Activated T-cell treated with anti-CD3 and anti-CD28 coated beads for 48 hours (primary cell): Measurements from ENCODE around the gene SIM1.

Source experiments
- DNase-seq: peaks from one replicate; pipeline ENCODE4 v3.0.0-alpha.2; 2020; ENCODE audit warnings: low read depth

The SIM1 gene

DNA sequence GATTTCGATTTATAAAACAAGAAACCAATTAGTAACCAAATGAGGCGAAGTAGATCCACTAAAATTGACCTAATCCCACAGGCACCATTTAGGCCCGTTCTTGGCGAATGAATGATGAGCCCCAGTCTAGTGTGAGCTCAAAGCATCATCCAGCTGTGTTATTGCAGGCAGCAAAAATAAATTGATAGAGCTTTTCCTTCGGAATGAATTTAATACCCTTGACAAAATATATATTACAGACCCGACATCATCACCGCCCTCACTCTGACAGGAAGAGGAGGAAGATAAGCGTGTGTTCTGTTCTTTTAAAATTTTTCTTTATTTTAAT, 7.8 kb downstream of the SIM1 start:
- no peak for DNase-seq

DNA sequence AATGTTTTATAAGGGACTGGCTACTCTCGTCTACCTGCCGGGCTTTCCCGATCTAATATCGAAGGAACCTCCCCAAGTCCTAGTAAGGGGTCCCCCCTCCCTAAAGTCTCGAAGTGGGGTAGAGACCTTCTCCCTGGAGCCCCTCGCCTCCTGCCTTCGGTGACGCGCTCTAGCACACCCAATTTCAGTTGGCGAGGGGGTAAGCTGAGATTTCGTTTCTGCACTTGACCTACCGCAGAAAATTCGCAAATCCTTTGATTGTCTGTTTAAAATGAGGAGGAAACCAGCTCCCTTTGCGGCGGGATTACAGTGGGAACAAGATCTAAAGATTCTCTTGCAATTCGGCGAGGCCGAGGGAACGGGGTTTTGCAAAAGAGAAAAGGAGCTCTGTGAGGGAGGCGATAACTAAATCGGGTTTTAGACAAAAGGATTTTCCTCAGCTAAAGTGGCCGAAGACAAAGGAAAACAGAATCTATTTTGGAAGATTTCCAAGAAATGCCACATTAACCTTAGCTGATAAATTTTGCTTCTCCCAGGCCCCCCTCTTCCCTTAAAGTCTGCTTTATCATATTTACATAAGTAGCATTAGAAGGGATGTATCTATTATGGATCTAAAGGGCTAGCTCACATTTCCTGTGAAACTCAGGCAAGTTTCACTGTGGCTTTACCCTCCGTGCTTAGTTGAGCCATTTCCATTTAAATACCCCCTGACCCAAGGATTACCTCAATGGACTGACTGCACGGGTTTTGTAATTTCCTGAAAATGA, 8.4 kb downstream of the SIM1 start:
- no peak for DNase-seq

DNA sequence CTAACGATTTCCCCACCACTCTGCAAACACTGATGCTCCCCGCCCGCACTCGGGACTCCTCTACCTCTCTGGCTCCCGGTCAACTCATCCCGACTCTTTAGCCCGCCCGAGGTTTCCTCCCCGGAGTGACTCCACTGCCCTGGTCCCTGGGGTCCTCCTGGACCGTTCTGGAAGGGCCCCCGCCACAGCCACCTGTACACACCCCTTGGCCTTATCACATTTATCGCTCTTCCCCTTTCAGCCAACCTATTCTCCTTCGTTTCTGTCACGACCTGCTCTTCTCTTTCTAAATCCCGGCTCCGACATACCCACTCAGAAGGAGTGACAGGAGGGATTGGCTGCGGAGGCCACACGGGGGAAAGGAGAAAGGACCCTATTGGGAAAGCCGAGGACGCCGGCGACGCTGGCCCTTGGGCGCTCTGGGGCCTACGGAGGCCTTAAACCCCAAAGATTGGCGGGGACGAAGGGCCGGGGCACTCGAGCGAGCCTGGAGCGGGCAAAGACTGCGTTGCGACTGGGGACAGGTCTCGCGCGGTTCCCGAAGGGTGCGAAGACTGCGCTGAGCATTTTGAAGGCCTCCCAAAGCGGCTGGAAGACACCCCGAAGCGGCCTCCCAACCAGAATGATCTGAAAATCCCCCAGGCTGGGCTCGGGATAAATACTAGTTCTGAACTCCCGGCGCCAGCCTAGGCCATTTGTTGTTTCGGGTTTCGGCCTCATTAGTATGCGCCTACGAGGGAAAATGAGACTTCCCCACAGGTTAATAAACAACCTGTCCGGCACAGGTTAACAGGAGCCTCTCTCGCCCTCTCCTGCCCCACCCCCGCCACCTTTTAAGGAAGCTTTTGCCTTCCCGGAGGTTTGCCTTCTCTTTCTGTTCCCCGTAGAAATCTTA, 9.2 kb downstream of the SIM1 start:
- DNase-seq = no peak

DNA sequence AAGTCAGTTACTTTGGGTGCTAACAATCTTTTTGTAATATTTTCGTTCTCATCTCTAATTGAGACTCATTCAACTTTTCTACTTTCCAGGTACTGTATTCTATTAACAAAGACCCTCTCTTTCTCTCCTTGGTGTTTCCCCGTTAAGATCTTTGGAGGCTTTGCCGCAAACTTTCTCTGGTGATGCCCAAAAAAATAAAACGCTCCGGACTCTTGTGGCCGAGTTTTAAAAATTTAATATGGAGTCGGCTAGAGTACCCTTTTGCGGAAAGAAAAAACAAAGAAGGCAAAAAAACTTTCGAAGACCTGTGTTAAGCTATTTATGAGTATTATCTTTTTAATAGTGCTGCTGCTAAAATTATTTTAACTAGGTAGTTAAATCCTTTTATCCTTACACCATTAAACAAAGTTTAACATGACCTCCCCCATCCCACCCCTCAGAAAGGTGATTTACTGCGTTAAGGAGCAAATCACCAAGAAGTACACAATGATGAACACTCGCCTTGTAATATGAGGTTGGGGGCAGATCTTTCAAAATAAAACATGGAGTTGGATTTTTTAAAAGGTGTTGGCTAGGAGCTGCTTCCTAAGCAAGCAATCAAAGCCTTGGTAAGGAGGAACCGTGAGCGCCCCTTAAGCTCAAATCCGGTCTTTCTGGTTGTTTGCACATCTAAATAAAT, 10.0 kb downstream of the SIM1 start:
- DNase-seq = no peak

DNA sequence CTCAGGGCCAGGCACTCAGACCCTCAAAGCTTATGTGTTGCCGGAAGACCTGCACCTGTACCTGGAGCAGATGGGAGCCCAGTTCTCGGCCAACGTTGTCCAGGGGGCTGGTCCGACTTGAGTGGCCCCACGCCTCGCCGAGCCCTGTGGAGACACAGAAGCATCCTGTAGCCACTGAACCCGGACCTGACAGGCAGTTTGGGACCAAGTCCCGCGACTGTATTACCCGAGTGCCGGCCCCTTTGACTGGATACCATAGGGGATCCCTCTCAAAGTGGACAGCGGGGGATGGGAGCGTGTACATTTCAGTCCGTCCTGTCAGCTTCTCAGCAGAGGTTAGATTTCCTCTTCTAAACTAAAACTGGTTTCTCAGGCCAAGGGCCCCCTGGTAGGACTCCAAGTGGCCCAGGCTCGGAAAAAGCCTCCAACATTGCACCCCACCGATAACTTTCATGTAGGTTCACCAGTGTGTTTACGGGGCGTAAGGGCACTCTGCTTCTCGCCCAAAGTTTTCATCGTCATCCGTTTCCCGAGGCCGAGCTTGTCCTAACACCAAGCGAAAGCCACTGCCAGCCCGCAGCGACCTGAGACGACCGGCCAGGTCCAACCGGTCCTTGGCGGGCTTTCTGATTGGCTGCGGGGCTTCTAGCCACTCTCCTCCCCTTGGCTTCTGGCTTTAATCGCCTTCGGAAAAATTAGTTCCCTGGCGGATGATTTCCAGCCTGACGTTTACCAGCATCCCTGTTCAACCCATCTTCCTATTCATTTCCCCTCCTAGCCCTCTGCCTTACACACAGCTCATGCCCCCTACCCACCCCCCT, 10.8 kb downstream of the SIM1 start:
- no peak for DNase-seq

DNA sequence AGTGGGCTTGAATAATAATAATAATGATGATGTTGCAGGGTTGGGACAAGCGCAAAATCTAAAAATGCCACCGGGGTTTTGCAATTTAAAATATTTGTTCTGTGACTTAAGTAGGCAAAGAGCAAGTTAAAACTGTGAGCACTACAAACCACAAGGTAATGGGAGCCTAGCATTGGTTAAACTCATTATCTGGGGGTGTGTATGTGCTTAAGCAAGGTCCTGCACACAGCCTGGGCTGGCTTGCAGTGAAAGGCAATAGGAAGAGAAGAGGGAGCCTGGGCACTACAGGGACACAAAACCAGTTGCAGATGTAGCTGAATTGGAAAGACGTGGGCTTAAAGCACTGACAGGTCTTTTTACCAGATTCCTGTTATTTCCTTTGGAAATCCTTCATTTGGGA, 11.7 kb downstream of the SIM1 start:
- no peak for DNase-seq

DNA sequence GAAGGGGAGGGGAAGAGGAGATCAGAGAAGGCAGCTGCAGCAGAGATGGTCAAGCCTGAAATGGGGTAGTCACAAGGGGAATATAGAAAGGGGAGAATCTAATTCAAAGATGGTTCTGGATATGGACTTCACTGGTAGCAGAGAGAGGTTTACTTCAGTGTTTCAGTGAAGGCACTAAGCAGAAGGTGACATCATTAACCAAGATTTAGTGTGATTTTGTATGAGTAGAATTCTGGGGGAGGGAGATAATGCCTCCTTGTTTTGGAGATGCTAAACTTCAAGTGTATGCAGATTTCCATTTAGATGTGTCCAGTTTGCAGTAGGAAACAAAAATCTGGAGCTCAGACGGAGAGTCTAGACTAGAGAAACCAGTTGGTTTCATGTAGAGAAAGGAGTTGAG, 13.1 kb downstream of the SIM1 start:
- no peak for DNase-seq

DNA sequence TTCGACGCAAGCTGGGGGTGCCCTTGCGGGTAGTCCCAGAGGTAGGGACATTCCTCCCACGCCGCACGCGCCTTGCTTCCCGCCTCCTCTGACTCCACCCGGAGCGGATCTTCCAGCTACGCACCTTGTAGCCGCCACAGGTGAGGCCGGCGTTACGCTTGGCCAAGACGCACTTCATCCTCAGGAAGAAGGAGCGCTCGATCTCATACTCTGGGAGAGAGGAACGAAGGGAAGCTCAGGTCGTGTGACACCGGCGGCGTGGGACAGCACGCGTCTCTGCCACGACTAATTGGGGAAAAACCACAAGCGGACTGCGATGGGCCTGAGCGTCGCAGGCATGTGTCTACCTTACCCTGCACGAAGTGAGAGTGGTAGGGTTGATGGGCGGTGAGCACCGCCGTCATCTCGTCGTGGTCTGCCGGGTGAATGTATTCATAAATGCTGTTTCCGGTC, 15.5 kb downstream of the SIM1 start:
- DNase-seq = no peak

DNA sequence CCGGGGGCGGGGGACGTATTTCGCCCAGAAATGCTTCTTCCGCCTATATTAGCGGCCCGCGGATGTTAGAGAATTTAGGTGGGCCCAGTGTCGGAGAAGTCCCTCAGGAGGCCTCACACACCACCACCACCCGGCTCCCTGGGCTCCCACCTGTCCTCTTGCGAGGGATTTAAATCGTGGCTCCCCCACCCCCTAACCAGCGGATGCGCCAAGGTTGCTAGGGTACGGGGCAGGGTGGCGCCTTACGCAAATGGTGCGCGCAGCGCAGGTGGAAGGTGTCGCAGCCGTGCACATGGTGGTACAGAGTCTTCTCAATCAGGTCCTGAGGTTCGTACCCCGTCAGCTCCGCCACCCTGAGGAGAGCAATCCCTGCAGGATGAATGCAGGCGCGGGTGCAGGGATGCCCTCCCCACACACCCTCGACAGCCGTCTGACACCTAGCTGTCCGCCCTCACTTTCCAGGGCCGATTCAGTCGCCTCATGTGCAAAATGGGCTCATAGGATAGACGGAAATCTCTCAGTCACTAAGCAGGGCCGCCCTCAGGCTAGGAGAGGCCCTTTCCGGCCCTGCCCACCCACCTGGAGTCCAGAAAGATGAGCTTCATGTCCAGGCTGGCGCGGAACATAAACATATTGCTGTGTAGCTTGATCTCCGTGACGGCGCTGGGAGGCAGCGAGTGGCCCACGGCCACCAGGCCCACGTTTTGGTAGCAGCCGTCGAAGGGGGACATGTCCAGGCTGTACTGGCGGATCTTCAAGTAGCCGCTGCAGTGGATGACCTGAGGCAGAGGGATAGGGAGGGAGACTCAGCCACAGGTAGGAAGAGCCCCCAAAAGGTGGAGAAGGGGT, 16.6 kb downstream of the SIM1 start:
- no peak for DNase-seq

DNA sequence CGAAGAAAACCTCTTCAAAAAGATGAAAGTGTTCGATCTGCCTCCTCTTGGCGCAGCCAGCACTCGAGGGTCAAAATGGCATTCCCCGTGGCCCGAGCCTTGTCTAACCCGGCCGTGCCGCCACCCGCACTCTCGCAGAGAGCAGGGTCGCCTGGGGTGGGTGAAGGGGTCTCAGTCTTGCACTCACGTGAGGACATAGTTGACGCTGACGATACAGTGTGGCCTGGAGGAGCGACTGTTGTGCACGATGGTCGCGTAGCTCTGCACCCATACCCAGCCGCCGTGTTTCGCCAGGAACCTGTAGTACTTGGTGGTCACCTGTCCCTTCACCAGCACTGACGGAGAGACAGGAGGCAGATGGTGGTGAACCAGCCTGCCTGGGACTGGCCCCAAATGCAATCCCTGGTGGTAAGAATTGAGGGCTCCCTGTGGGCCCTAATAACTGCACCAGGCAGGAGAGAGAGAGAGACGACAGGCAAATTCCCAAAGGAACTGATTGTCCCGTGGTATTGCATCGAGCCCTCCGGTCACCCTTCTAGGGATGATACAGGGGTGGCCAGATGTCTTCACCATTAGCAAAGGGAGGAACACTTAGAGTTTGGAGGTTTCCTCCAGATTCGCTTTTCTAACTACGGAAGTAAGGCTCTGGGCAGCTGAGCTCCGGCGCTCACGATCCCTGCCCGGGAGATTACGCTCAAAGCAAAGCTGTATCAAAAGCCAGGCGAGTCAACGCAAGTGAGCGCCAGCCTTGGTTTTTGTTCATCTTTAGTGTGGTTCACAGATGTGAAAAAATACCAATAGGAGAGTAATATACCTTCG, 17.4 kb downstream of the SIM1 start:
- DNase-seq = no peak

DNA sequence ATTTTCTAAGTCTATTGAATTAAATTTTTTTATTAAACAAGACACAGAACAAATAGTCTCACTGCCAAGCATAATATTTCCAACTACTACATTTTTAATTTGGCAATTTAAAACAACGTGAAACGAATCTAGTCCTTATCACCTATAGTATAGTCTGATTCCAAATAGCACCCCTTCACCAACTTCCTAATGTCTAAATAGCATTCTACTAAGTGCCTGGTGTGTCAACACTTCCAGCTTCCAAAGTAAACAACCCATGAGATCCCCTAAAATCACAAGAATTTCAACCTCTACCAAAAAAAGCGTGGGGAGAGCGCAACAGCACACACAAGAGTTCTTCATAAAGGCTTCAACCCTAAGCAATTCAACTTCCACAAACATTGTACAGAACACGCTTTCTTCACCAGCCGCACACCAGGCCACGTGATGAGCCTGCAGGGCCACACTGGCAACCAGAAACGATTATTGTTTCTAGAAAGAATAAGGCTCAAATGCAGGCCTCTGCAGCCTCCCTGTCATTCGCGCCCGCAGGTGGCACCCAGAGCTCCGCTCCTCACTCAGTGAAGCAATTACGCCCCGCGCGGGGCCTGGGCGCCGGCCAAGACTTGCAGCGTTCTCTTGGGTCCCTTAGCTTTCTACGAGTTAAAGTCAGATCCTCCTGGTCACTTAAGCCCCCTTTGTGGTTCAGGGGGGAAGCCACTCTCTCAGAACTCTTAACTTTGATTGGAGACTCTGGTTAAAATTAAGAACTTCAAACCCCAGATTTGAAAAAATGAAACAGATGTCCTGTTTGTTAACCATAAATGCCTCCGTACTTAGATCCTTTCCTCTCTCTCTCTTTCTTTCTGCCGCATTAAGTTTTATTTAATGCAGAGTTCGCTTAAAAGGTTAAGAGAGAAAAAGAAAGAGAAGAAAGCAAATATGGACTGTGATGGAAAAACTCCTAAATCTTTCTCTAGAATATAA, 18.3 kb downstream of the SIM1 start:
- DNase-seq = no peak

DNA sequence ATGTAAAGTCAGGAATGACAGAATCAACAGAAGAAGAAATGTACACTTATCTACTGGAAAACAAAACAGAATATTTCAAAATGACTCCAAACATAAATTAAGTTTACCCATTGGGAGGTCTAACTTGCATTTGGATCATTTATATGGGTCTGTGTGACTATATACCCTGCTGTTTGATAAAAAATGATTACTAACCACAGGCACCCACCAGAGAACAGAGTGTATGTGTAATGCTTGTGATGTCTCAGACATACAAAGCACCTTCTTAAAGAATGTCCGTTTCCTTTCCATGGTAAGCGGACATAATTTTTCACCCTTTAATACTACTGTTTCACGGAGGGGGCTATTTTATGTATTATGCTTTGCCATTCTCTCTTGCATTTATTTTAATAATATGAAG, 19.2 kb downstream of the SIM1 start:
- DNase-seq = no peak

DNA sequence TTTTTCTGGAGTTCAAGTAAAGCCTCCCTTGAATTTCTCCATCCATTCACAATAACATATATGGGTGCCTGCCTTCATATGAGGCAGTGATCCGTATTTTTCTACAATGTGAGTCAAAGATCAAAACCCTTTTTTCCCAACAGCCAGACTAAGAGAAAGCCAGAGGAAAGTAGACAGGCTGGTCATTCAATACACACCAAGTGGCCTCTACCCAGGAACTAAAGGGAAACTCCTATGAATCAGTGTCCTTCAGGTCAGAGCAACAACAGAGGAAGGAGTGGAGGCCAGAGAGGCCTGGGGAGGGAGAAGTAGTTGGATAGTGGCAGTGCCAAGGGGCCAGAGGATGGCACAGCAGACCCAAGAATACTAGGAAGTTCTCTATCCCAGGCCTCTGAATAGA, 23.8 kb downstream of the SIM1 start:
- no peak for DNase-seq

DNA sequence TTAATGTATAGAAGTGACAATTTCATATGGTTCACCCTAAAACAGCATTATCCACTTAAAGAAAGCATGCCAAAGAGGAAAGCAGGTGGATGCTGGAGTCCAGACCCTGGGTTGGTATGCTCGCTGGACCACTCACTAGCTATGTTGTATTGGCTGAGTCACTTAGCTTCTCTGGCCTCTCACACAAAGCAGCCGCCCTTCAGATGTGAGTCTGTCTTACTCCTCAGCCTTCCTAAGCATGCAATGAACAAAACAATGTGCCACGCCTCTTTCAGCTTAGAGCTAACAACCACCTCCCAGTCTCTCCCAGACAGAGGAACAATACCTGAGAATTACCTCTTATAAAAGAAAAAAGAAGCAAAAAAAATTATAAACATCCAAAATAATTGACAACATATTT, 29.4 kb downstream of the SIM1 start:
- DNase-seq = no peak

DNA sequence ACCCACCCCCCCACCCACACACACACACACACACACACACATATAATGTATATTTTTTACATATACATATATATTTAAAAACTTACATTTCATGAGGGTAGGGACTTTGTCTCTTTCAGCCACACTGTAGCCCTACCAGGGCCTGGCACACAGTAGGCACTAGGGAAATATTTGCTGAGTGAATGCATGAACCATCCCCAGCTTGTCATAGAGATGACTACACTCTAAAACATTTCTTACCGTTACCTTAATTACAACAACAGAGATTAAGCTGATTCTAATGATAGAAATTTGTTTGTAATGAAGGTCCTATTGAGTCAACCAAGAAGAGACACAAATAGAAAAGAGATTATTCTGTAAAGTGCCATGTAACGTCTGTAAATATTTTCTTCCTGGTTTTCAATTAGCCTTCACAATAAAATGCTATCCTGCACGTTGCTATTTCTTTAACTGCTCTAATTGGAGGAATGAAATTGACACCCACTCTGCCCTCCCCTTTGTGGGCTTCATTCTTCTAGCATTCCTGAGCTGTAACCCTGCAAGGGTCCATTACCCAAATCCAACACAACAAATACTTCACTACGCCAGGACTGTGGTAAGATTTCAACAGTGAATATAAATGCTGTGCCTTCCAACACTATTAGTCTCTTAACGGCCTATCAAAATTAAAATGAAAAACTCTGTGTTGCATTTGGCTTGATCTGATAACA, 30.8 kb downstream of the SIM1 start:
- DNase-seq = no peak

DNA sequence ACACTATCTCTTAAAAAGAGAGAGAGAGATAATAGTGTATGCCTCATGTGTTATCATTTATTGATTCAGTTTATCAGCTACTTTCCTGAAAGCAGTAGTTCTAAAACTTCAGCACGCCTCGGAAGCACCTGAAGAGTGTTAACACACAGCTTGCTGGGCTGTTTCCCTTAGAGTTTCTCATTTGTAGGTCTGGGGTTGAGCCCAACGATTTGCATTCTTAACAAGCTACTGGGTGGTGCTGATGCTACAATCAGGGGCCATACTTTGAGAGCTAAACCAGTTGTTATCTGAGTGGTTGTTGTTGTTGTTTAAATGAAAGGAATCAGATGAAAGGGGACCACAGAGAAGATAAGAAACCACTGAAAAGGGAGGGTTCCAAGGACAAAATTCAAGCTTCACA, 32.6 kb downstream of the SIM1 start:
- no peak for DNase-seq

DNA sequence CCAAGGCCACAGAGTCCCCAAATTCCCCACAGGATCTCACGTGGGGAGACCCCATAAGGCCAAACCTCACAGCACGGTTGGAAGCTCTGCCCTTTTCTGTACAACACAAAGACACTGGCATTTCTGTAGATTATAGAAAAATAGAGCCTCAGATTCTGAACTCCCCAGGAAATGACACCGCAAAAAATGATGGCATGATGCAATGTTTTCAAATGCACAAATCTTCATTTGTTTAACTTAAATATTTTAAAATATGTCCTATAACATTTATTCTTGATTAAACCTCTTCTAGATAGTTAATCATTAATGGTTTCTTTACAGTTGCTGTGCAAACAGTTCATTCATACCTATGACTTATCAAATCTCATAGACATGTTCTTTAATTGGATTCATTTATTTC, 33.8 kb downstream of the SIM1 start:
- no peak for DNase-seq

DNA sequence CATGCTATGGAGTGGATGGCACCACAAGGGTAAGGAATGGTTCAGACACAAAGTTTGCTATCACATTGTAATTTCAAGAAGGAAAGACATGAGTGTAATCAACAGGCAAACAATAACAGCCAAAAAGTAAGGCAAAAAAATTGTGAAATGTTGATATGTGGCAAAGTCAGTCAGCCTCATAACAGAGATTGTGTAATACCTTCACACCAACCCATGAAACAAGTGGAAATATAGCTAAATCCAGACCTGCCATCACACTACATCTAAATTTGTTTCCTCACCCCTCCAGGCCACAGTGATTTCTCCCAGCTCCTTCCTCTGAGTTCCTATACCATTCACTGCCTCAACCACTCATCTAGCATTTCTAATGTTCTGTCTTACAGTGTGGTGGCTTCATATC, 37.3 kb downstream of the SIM1 start:
- no peak for DNase-seq
